CD4-positive, alpha-beta T cell (primary cell): ENCODE data around the gene CCNE1. TPM values are rescaled to one million over a fixed set of nuclear protein-coding genes. Genes with fewer than 3 reads are reported as not detected.

Source experiments
- ATAC-seq: fragments of 200-7000 bp; cut with Tn5 transposase; one replicate; pipeline ENCODE4 v1.10.0; 2022; ENCODE audit warnings: mild to moderate bottlenecking; ENCODE audit not compliant: poor library complexity
- CTCF ChIA-PET: fragments of 350-600 bp; sonication (Branson Sonifier 250); formaldehyde crosslinking; loops from one replicate; lab custom pipeline; 2021; ENCODE audit warnings: antibody characterized with exemption, inconsistent platforms; lab: Charles Lee
- POLR2A ChIA-PET: fragments of 350-600 bp; sonication (Branson Sonifier 250); formaldehyde crosslinking; loops from one replicate; lab custom pipeline; 2021; ENCODE audit warnings: antibody characterized with exemption, inconsistent platforms; lab: Charles Lee
- DNase-seq, 14 experiments: peaks; one replicate each; pipeline ENCODE4 v3.0.0-alpha.2; 2013 to 2020; ENCODE audit warnings: mixed read lengths in 2 of 14
- H3K27ac ChIP-seq, 2 donors: one replicate each; pipeline versions ENCODE4 v1.5.1 to v1.7.0; 2013; ENCODE audit warnings: low read length in 2 of 2, low read depth in 1 of 2, mild to moderate bottlenecking in 1 of 2
- H3K27me3 ChIP-seq, 2 experiments: 1 replicate in 1 of 2; 2 replicates in 1 of 2; pipeline versions ENCODE4 v1.6.1 to v1.7.0; 2013; ENCODE audit warnings: low read length in 2 of 2, control low read depth in 1 of 2, mild to moderate bottlenecking in 1 of 2, moderate library complexity in 1 of 2; ENCODE audit not compliant: insufficient read depth in 2 of 2, control insufficient read depth in 1 of 2
- H3K36me3 ChIP-seq: one replicate; pipeline ENCODE4 v1.6.1; 2013; ENCODE audit warnings: low read length, control low read depth; ENCODE audit not compliant: insufficient read depth
- H3K4me1 ChIP-seq: one replicate; pipeline ENCODE4 v1.6.1; 2013; ENCODE audit warnings: low read length, control low read depth; ENCODE audit not compliant: insufficient read depth
- H3K4me3 ChIP-seq: one replicate; pipeline ENCODE4 v1.5.1; 2013; ENCODE audit warnings: mild to moderate bottlenecking, low read length, moderate library complexity
- H3K9me3 ChIP-seq, 2 experiments: 1 replicate in 1 of 2; 2 replicates in 1 of 2; pipeline versions ENCODE4 v1.6.1 to v1.7.0; 2013; ENCODE audit warnings: low read length in 2 of 2, mild to moderate bottlenecking in 2 of 2, control low read depth in 1 of 2, moderate library complexity in 1 of 2; ENCODE audit not compliant: control insufficient read depth in 1 of 2, insufficient read depth in 1 of 2
- H3K27ac Mint-ChIP-seq: one replicate; pipeline ENCODE4 v1.8.0; 2020; ENCODE audit warnings: mixed read lengths
- H3K27me3 Mint-ChIP-seq: one replicate; pipeline ENCODE4 v1.8.0; 2021; ENCODE audit warnings: mixed read lengths
- H3K36me3 Mint-ChIP-seq: one replicate; pipeline ENCODE4 v1.8.0; 2021; ENCODE audit warnings: low read depth, mixed read lengths
- H3K4me1 Mint-ChIP-seq: one replicate; pipeline ENCODE4 v1.8.0; 2021; ENCODE audit warnings: low read depth, mixed read lengths
- H3K4me3 Mint-ChIP-seq: one replicate; pipeline ENCODE4 v1.8.0; 2020; ENCODE audit warnings: mild to moderate bottlenecking, mixed read lengths
- H3K9me3 Mint-ChIP-seq: one replicate; pipeline ENCODE4 v1.8.0; 2020; ENCODE audit warnings: mixed read lengths
- CTCF ChIP-seq: fragments of 200-600 bp; IDR thresholded peaks from one replicate; pipeline ENCODE4 v1.8.0; 2022; ENCODE audit warnings: antibody characterized with exemption, mild to moderate bottlenecking
- intact Hi-C, 2 experiments: fragments of 100-400 bp; cut with DNase I in 1 of 2; cut with micrococcal nuclease in 1 of 2; formaldehyde crosslinking; loops; one replicate each; pipeline versions ENCODE4 v1.15.1 to v1.9.0; 2023 to 2025; cut with DNase I, micrococcal nuclease
- total RNA-seq, 174 experiments: library from RNA in 2 of 174; stranded (reverse) in 2 of 174; gene quantifications; one replicate each; pipeline ENCODE4 v1.2.3 and lab custom pipeline; 2021 to 2026

CCNE1 gene
- total RNA-seq, 2 experiments from 2014 or later: 4.9 to 5.6 TPM

GRCh38 chr19:29815231-29815630 lies 3.4 kb downstream of the CCNE1 start:
- DNase-seq (no peak), ATAC-seq (no peak)
- H3K27ac Mint-ChIP-seq: no peak overlapping the region
- H3K36me3 ChIP-seq: no peaks in the 10 kb centered on the region
- no peak overlapping the region for H3K4me3 ChIP-seq
- H3K9me3 Mint-ChIP-seq: no peaks in the 10 kb centered on the region
- intact Hi-C loops: loop anchor here in 1 of 2 experiments (2.0 to 10.0 kb wide), 2 partner anchors 14 to 600 kb away; partner anchors contain the start of gene UQCRFS1
- H3K4me1 ChIP-seq: peaks cover 14% of the 10 kb centered on the region
- peaks cover 11% of the 10 kb centered on the region for H3K4me1 Mint-ChIP-seq
- peaks cover 4% of the 10 kb centered on the region for H3K36me3 Mint-ChIP-seq
- ChIA-PET CTCF (no interaction called here), POLR2A (interaction anchor here (0.6 to 4.1 kb wide), 5 partner anchors 16 to 1659 kb away, joined by 3 to 17 read pairs (median 5); no protein-coding TSS in a partner anchor)
- H3K4me3 Mint-ChIP-seq: peak overlapping the region; percentile 49
- no peaks in the 10 kb centered on the region for H3K27me3 ChIP-seq
- no peak overlapping the region for H3K27ac ChIP-seq
- H3K9me3 ChIP-seq: no peaks in the 10 kb centered on the region
- TF ChIP-seq CTCF: no peak
- H3K27me3 Mint-ChIP-seq: no peaks in the 10 kb centered on the region

GRCh38 chr19:29817316-29817715 lies 5.5 kb downstream of the CCNE1 start:
- TF ChIP-seq CTCF: no peak
- no peaks in the 10 kb centered on the region for H3K27me3 Mint-ChIP-seq
- H3K36me3 Mint-ChIP-seq: peaks cover 17% of the 10 kb centered on the region
- ChIA-PET POLR2A (interaction anchor here (1.0 kb wide), 1 partner anchor 41 kb away, joined by 3 read pairs; no protein-coding TSS in a partner anchor), CTCF (interaction anchor here (0.7 kb wide), 1 partner anchor 73 kb away, joined by 3 read pairs; no protein-coding TSS in a partner anchor)
- H3K4me1 ChIP-seq: peaks cover 6% of the 10 kb centered on the region
- no peak overlapping the region for H3K4me3 ChIP-seq
- peaks cover 7% of the 10 kb centered on the region for H3K36me3 ChIP-seq
- no peaks in the 10 kb centered on the region for H3K9me3 Mint-ChIP-seq
- H3K27ac Mint-ChIP-seq: no peak overlapping the region
- intact Hi-C loops: loop anchor here in 1 of 2 experiments (10.0 kb wide), 1 partner anchor 603 kb away; the partner anchor contains the start of gene UQCRFS1
- DNase-seq (no peak), ATAC-seq (no peak)
- peak overlapping the region; percentile 18 for H3K4me3 Mint-ChIP-seq
- peaks cover 5% of the 10 kb centered on the region for H3K4me1 Mint-ChIP-seq
- H3K27ac ChIP-seq: no peak overlapping the region
- H3K27me3 ChIP-seq: no peaks in the 10 kb centered on the region
- H3K9me3 ChIP-seq: no peaks in the 10 kb centered on the region

GRCh38 chr19:29819300-29819699 lies 7.5 kb downstream of the CCNE1 start:
- no peak overlapping the region for H3K27ac Mint-ChIP-seq
- peaks cover 20% of the 10 kb centered on the region for H3K36me3 Mint-ChIP-seq
- no peak overlapping the region for H3K4me3 ChIP-seq
- TF ChIP-seq CTCF: no peak
- H3K4me1 ChIP-seq: no peaks in the 10 kb centered on the region
- ATAC-seq (no peak), DNase-seq (no peak)
- no peaks in the 10 kb centered on the region for H3K9me3 ChIP-seq
- no peak overlapping the region for H3K4me3 Mint-ChIP-seq
- POLR2A ChIA-PET: interaction anchor here (1.1 kb wide), 1 partner anchor 18 kb away, joined by 4 read pairs; no protein-coding TSS in a partner anchor
- no peaks in the 10 kb centered on the region for H3K27me3 Mint-ChIP-seq
- CTCF ChIA-PET: no interaction called here
- no peaks in the 10 kb centered on the region for H3K9me3 Mint-ChIP-seq
- H3K4me1 Mint-ChIP-seq: no peaks in the 10 kb centered on the region
- no peaks in the 10 kb centered on the region for H3K27me3 ChIP-seq
- peaks cover 8% of the 10 kb centered on the region for H3K36me3 ChIP-seq
- intact Hi-C loops: loop anchor here in 1 of 2 experiments (10.0 kb wide), 1 partner anchor 604 kb away; the partner anchor contains the start of gene UQCRFS1
- H3K27ac ChIP-seq: no peak overlapping the region
